Large intestine (tissue), 3 donors: ENCODE measurements around the gene RAB6A. TPM values are rescaled to one million over a fixed set of nuclear protein-coding genes. Genes with fewer than 3 reads are reported as not detected.
"Not testable (repeated sequence)": the region's sequence is repeated elsewhere in the genome, so short reads cannot be mapped to it uniquely, and the experiment has no call there.

Source experiments
- DNase-seq, 2 donors: peaks; one replicate each; pipeline versions ENCODE4 v3.0.0 to v3.0.0-alpha.2; 2013
- H3K27ac ChIP-seq: one replicate; pipeline ENCODE4 v1.5.1; 2013; ENCODE audit warnings: low read length
- H3K27me3 ChIP-seq: 2 replicates; pipeline ENCODE4 v1.6.1; 2013; ENCODE audit warnings: low read length; ENCODE audit not compliant: control insufficient read depth, insufficient read depth
- H3K36me3 ChIP-seq: 2 replicates; pipeline ENCODE4 v1.6.1; 2013; ENCODE audit warnings: low read length; ENCODE audit not compliant: control insufficient read depth, insufficient read depth
- H3K4me1 ChIP-seq: one replicate; pipeline ENCODE4 v1.6.1; 2013; ENCODE audit warnings: low read length; ENCODE audit not compliant: control insufficient read depth, insufficient read depth
- H3K4me3 ChIP-seq: one replicate; pipeline ENCODE4 v1.5.1; 2013; ENCODE audit warnings: low read length
- H3K9me3 ChIP-seq: one replicate; pipeline ENCODE4 v1.6.1; 2013; ENCODE audit warnings: mild to moderate bottlenecking, low read depth, low read length, moderate library complexity; ENCODE audit not compliant: control insufficient read depth
- WGBS: methylation state at CpG from one replicate; pipeline ENCODE4 v1.1.5; 2013; ENCODE audit warnings: low lambda C conversion rate; ENCODE audit not compliant: insufficient coverage; 5-methylcytosine and 5-hydroxymethylcytosine counted together
- polyA plus RNA-seq: library from polyadenylated mRNA; unstranded; fragments of 120-200 nt; gene quantifications from one replicate; pipeline ENCODE4 v1.2.1, GENCODE V29; 2013

Gene RAB6A
- polyA plus RNA-seq, 1 donor: 111 TPM

DNA sequence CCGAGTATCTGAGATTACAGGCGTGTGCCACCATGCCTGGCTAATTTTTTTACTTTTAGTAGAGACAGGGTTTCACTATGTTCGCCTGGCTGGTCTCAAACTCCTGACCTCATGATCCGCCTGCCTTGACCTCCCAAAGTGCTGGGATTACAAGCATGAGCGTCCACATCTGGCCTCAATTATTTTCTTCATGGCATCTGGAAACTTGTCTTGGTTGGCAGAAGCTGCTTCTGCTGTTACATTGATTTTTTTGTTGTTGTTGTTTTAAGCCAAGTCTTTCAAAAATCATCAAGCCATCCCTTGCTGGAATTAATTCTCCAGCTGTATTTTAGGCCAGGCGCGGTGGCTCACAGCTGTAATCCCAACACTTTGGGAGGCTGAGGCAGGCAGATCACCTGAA, 27.9 kb downstream of the RAB6A start:
- H3K27ac ChIP-seq, H3K27me3 ChIP-seq, DNase-seq, H3K9me3 ChIP-seq, H3K4me1 ChIP-seq, H3K4me3 ChIP-seq: not testable (repeated sequence)
- peaks cover 14% of the 10 kb centered on the region for H3K36me3 ChIP-seq
- no CpG with 5 or more reads among the region's 7 CpGs for WGBS

GRCh38 chr11:73729594-73730206, 31.2 kb downstream of the RAB6A start:
- Histone ChIP-seq H3K9me3 (no peaks in the 10 kb centered on the region), H3K27me3 (no peaks in the 10 kb centered on the region), H3K4me1 (no peaks in the 10 kb centered on the region), H3K4me3 (no peak overlapping the region), H3K27ac (no peak overlapping the region), H3K36me3 (peaks cover 18% of the 10 kb centered on the region)
- WGBS: 80% methylated on average over 1 of the region's 3 CpGs
- DNase-seq: no peak

- 100% methylated on average over 1 of the region's 2 CpGs for WGBS
- Histone ChIP-seq H3K4me3 (no peak overlapping the region), H3K36me3 (peaks cover 18% of the 10 kb centered on the region), H3K4me1 (no peaks in the 10 kb centered on the region), H3K27me3 (no peaks in the 10 kb centered on the region), H3K27ac (no peak overlapping the region), H3K9me3 (no peaks in the 10 kb centered on the region)
- no peak for DNase-seq
Observed at GRCh38 chr11:73728000-73728399, 32.9 kb downstream of the RAB6A start.

GRCh38 chr11:73726825-73727224, 34.0 kb downstream of the RAB6A start:
- WGBS: 100% methylated on average over 2 of the region's 2 CpGs
- DNase-seq: no peak
- H3K36me3 ChIP-seq: peaks cover 18% of the 10 kb centered on the region

DNA sequence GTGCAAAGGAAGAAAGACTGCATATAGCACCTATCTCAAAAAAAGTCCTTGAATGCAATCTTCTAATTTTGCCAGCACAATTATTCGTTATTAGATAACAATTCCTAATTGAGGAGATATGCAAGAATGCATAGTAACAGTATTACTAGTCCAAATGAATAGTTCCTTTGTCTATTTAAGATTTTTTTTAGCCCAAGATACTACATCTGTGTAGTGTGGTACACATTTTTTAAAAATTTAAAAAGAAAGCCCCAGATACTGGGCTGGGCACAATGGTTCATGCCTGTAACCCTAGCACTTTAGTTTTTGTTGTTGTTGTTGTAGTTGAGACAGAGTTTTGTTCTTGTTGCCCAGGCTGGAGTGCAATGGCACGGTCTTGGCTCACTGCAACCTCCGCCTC, 43.7 kb downstream of the RAB6A start:
- DNase-seq: no peak
- H3K27me3 ChIP-seq: no peaks in the 10 kb centered on the region
- no CpG with 5 or more reads among the region's 3 CpGs for WGBS
- no peaks in the 10 kb centered on the region for H3K4me1 ChIP-seq
- peaks cover 25% of the 10 kb centered on the region for H3K36me3 ChIP-seq
- H3K4me3 ChIP-seq: no peak overlapping the region
- no peaks in the 10 kb centered on the region for H3K9me3 ChIP-seq
- no peak overlapping the region for H3K27ac ChIP-seq

More at GRCh38 chr11:73726825-73727224, 34.0 kb downstream of the RAB6A start:
- no peak overlapping the region for H3K27ac ChIP-seq
- H3K4me3 ChIP-seq: no peak overlapping the region
- H3K9me3 ChIP-seq: no peaks in the 10 kb centered on the region
- H3K4me1 ChIP-seq: no peaks in the 10 kb centered on the region
- H3K27me3 ChIP-seq: no peaks in the 10 kb centered on the region

- H3K27ac ChIP-seq: no peak overlapping the region
- H3K36me3 ChIP-seq: peaks cover 28% of the 10 kb centered on the region
- H3K27me3 ChIP-seq: no peaks in the 10 kb centered on the region
- H3K4me3 ChIP-seq: no peak overlapping the region
- no peak for DNase-seq
- no peaks in the 10 kb centered on the region for H3K9me3 ChIP-seq
- WGBS: 57% methylated on average over 1 of the region's 1 CpG
- H3K4me1 ChIP-seq: no peaks in the 10 kb centered on the region
Observed at GRCh38 chr11:73716153-73717056, 44.5 kb downstream of the RAB6A start.

DNA sequence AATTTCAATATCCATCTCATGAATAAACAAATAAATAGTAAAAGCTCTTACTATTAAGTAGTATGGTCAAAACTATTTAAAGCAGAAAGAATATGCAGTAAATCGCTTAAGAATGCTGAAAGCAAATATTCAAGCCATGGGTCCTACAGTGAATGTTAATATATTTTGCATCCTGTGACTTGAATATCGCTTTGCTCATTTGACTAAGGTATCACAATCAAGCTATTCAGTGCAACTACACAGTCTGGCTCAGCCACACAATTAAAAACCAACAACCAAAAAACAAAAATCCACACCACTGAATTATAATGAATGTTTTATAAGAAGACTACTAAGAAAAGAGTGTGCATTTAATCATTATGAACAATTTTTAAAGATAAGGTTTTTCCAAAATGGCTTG, 45.3 kb downstream of the RAB6A start:
- Histone ChIP-seq H3K27me3 (no peaks in the 10 kb centered on the region), H3K27ac (no peak overlapping the region), H3K4me3 (no peak overlapping the region), H3K36me3 (peaks cover 35% of the 10 kb centered on the region), H3K4me1 (no peaks in the 10 kb centered on the region), H3K9me3 (no peaks in the 10 kb centered on the region)
- 100% methylated on average over 1 of the region's 2 CpGs for WGBS
- no peak for DNase-seq

DNA sequence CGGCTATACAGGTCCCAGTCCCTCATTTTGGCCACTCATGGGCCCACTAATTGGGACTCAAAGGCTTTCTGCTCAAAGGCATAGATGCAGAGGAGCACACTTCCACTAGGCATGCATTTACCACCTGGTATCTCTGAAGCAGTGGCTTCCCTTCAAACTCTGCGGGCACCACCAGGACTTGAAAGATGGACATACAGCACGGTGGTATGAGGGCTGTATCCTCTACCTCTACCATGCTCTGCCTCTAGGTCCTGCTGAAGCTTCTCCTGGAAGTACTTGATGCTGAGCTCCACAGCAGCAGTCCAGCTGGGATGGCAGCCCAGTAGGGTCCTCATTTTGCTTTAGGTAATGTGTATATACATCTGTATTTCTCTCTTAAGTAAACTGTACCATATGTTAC, 49.9 kb downstream of the RAB6A start:
- no peaks in the 10 kb centered on the region for H3K4me1 ChIP-seq
- no peak overlapping the region for H3K4me3 ChIP-seq
- no peak overlapping the region for H3K27ac ChIP-seq
- no peaks in the 10 kb centered on the region for H3K27me3 ChIP-seq
- no peak for DNase-seq
- H3K36me3 ChIP-seq: peaks cover 32% of the 10 kb centered on the region
- WGBS: 100% methylated on average over 1 of the region's 3 CpGs
- H3K9me3 ChIP-seq: no peaks in the 10 kb centered on the region

DNA sequence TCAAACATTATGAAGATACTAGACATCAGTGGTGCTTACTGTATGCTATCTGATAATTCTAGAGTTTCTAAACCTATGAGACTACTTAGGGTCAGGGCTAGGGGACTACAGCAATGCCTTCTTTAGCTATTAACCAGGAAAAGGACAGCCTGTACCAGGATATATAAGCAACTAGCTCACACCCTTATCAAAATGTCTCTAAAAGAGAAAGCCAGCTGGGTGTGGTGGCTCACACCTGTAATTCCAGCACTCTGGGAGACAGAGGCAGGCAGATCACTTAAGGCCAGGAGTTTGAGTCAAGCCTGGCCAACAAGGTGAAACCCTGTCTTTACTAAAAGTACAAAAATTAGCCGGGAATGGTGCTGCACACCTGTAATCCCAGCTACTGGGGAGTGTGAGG, 55.8 kb downstream of the RAB6A start:
- Histone ChIP-seq H3K27me3 (no peaks in the 10 kb centered on the region), H3K4me3 (no peak overlapping the region), H3K4me1 (no peaks in the 10 kb centered on the region), H3K27ac (no peak overlapping the region), H3K36me3 (peaks cover 41% of the 10 kb centered on the region), H3K9me3 (no peaks in the 10 kb centered on the region)
- WGBS: 100% methylated on average over 1 of the region's 1 CpG
- no peak for DNase-seq

- no peaks in the 10 kb centered on the region for H3K4me1 ChIP-seq
- peaks cover 24% of the 10 kb centered on the region for H3K36me3 ChIP-seq
- H3K4me3 ChIP-seq: no peak overlapping the region
- DNase-seq: no peak
- H3K27ac ChIP-seq: no peak overlapping the region
- no peaks in the 10 kb centered on the region for H3K9me3 ChIP-seq
- WGBS: 80% methylated on average over 1 of the region's 4 CpGs
- H3K27me3 ChIP-seq: no peaks in the 10 kb centered on the region
Observed at GRCh38 chr11:73693899-73694525, 66.9 kb downstream of the RAB6A start.
